ENCODE results near the gene IDH2.

IDH2 gene

GRCh38 chr15:90091156-90091931, 10.9 kb downstream of the IDH2 start:
- H3K4me3 ChIP-seq (replicated peaks in 1 of 2; ENCODE audit: low read depth in 2 of 2, low read length in 2 of 2) = no peak overlapping the region
- no peak for DNase-seq (ENCODE audit: low read depth in 2 of 2)
- no peak for TF ChIP-seq CTCF (IDR thresholded peaks at IDR 0.05; ENCODE audit: low read depth, low read length)

GRCh38 chr15:90090226-90090848, 11.9 kb downstream of the IDH2 start:
- DNase-seq (ENCODE audit: low read depth in 2 of 2) = no peak

GRCh38 chr15:90087454-90088154, 14.7 kb downstream of the IDH2 start:
- H3K4me3 ChIP-seq (replicated peaks in 1 of 2; ENCODE audit: low read depth in 2 of 2, low read length in 2 of 2) = no peak overlapping the region
- DNase-seq (ENCODE audit: low read depth in 2 of 2) = peak; percentile 34 to 39
- peak; percentile 42 for TF ChIP-seq CTCF (IDR thresholded peaks at IDR 0.05; ENCODE audit: low read depth, low read length)

More at GRCh38 chr15:90090226-90090848, 11.9 kb downstream of the IDH2 start:
- TF ChIP-seq CTCF (IDR thresholded peaks at IDR 0.05; ENCODE audit: low read depth, low read length) = no peak
- no peak overlapping the region for H3K4me3 ChIP-seq (replicated peaks in 1 of 2; ENCODE audit: low read depth in 2 of 2, low read length in 2 of 2)

GRCh38 chr15:90086868-90087268, 15.4 kb downstream of the IDH2 start:
- TF ChIP-seq CTCF (IDR thresholded peaks at IDR 0.05; ENCODE audit: low read depth, low read length) = peak; percentile 83
- no peak overlapping the region for H3K4me3 ChIP-seq (replicated peaks in 1 of 2; ENCODE audit: low read depth in 2 of 2, low read length in 2 of 2)
- DNase-seq (ENCODE audit: low read depth in 2 of 2) = peak; percentile 52 to 63

- no peak overlapping the region for H3K4me3 ChIP-seq (replicated peaks in 1 of 2; ENCODE audit: low read depth in 2 of 2, low read length in 2 of 2)
- no peak for DNase-seq (ENCODE audit: low read depth in 2 of 2)
- no peak for TF ChIP-seq CTCF (IDR thresholded peaks at IDR 0.05; ENCODE audit: low read depth, low read length)
Measured at GRCh38 chr15:90085565-90085964, 16.7 kb downstream of the IDH2 start.

GRCh38 chr15:90084876-90085423, 17.3 kb downstream of the IDH2 start:
- H3K4me3 ChIP-seq (replicated peaks in 1 of 2; ENCODE audit: low read depth in 2 of 2, low read length in 2 of 2) = no peak overlapping the region
- TF ChIP-seq CTCF (IDR thresholded peaks at IDR 0.05; ENCODE audit: low read depth, low read length) = no peak
- no peak for DNase-seq (ENCODE audit: low read depth in 2 of 2)

All from cardiac fibroblast (primary cell).